ENCODE measurements around the gene GLCCI1.

GLCCI1 gene

DNA sequence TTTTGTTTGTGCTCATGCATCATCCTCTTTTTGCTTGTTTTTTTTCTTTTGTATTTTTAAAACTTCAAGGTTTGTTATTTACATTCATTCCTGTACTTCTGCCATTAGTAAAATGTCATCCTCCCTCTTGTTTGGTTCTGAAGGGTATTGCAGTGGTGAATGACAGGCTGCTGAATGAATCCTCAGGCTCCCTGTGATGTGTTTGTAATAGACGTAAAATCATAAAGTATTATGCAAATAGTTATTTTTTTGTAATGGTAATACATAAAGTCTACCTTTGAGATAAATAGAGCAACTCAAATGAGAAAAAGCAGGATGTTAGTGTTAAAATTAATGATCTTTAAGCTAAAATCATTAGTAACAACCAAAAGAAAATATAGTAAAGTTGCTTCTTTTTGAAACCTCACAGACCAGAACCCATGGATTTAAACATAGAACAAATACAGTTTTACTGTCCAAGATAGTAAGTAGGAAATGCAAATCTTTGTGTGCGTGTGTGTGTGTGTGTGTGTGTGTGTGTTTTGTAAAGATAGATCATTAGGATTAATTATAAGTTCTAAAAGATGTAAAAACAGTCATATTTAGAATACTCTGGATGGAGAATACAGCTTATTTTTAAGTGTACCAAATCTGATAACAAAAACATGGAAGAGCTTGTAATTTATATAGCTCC is 4.5 kb downstream of the GLCCI1 start:
- no peak for TF ChIP-seq CTCF (IDR thresholded peaks at IDR 0.05)
- DNase-seq (ENCODE audit: low spot score) = no peak
- no peak overlapping the region for H3K4me3 ChIP-seq
- no peak overlapping the region for H3K27ac ChIP-seq

GRCh38 chr7:7976677-7977076 is 8.1 kb downstream of the GLCCI1 start:
- Histone ChIP-seq H3K4me3 (no peak overlapping the region), H3K27ac (no peak overlapping the region)
- DNase-seq (ENCODE audit: low spot score) = no peak
- TF ChIP-seq CTCF (IDR thresholded peaks at IDR 0.05) = no peak

DNA sequence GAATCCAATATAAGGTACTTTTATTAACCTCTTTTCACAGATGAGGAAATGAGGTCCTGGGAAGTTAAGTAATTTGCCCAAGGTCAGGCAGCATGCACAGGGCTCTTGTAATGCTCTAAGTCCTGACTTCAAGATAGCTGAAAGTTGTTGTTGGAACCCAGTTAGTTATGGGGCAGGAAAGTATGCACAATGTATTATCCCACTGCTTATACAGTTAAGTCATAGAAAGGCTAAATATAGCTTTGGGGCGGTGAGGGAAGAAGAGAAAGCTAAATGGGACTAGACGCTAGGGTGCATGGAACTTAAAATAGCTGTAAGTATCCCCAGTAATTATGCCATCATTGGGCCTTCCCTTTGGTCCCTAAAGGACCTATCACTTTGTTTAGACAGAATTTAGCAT is 9.2 kb downstream of the GLCCI1 start:
- no peak for TF ChIP-seq CTCF (IDR thresholded peaks at IDR 0.05)
- Histone ChIP-seq H3K27ac (peak overlapping the region in 1 of 2 donors; percentile 6), H3K4me3 (no peak overlapping the region)
- DNase-seq (ENCODE audit: low spot score) = no peak

DNA sequence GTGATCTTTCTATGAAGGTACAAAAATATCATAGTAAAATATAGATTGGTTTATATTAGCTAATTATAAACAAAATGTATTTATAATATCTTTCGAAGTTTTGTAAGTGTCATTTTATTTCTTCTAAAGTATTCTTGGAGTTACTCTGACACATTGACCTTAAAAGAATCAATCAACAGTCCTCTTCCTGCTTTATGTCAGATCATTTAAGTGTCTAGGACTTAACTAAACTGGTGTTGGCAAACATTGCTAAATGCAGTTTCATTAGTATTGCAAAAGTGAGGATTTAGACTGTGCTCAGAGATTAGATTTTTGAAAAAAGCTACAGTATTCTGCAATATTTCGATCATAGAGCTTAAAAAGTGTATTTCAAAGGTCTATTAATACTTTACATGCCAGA is 10.3 kb downstream of the GLCCI1 start:
- H3K27ac ChIP-seq = no peak overlapping the region
- TF ChIP-seq CTCF (IDR thresholded peaks at IDR 0.05) = no peak

DNA sequence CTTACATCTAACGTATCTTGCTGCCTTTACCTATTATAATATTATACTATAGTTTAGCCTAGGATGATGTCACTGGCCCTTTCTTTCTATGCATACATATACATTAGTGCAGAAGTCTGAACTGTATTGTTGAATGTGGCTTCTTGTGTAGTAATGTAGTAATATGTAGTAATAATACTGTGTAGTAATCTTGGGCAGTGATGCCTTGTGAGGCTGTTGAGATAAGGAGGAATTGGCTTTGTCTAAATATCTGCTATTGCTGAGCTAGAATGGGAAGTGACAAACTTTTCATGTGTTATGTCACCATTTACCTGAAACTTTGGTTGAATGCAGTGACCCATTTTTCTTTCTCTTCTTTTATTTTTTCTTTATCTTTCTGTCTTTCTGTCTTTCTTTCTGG is 11.0 kb downstream of the GLCCI1 start:
- H3K27ac ChIP-seq = no peak overlapping the region

More for the DNA sequence above, 10.3 kb downstream of the GLCCI1 start:
- H3K4me3 ChIP-seq = no peak overlapping the region
- DNase-seq (ENCODE audit: low spot score) = no peak

GRCh38 chr7:7980134-7980533 is 11.5 kb downstream of the GLCCI1 start:
- H3K27ac ChIP-seq = no peak overlapping the region
- no peak overlapping the region for H3K4me3 ChIP-seq
- no peak for DNase-seq (ENCODE audit: low spot score)
- no peak for TF ChIP-seq CTCF (IDR thresholded peaks at IDR 0.05)

More for the DNA sequence above, 11.0 kb downstream of the GLCCI1 start:
- TF ChIP-seq CTCF (IDR thresholded peaks at IDR 0.05) = no peak
- H3K4me3 ChIP-seq = no peak overlapping the region
- no peak for DNase-seq (ENCODE audit: low spot score)

DNA sequence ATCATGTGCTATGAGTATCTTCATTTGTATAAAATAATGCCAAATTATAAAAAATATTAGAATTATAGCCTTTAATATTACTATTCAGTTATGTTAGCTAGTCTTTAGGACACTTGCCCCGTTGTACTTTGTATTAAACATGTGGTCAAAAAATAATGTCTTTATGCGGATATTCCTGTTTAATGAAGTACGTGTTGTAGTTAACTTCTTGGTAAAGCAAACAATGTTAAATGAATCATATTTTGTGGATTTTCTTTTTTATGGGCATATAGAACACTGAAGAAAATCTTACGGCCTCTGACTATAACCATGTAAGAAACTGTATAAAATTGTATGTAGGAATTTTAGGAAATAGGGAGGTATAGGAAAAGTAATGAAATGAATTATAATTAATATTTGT is 14.3 kb downstream of the GLCCI1 start:
- no peak overlapping the region for H3K27ac ChIP-seq
- H3K4me3 ChIP-seq = no peak overlapping the region
- no peak for TF ChIP-seq CTCF (IDR thresholded peaks at IDR 0.05)

More for the DNA sequence above, 14.3 kb downstream of the GLCCI1 start:
- no peak for DNase-seq (ENCODE audit: low spot score)

Data from coronary artery (tissue), 2 donors.